D721Med (cell line): Measurements from ENCODE around the gene PRAF2.

Source experiments
- DNase-seq: peaks from one replicate; pipeline ENCODE4 v3.0.0; 2011; ENCODE audit warnings: low spot score; ENCODE audit not compliant: insufficient read length
- FAIRE-seq: peaks from 2 replicates; lab custom pipeline; 2011; peaks lifted over from hg19 to GRCh38; lab: Jason Lieb, UNC
- TF ChIP-seq, protein P1 (sequence below): IDR thresholded peaks from 2 replicates; pipeline ENCODE4 v1.5.1; 2012; ENCODE audit warnings: mild to moderate bottlenecking, control low read depth; ENCODE audit not compliant: insufficient read depth; ENCODE audit errors: missing control alignments

Gene PRAF2

GRCh38 chrX:49077941-49078340, 4.1 kb upstream of the PRAF2 start:
- FAIRE-seq, result no peak
- TF ChIP-seq, protein P1, sequence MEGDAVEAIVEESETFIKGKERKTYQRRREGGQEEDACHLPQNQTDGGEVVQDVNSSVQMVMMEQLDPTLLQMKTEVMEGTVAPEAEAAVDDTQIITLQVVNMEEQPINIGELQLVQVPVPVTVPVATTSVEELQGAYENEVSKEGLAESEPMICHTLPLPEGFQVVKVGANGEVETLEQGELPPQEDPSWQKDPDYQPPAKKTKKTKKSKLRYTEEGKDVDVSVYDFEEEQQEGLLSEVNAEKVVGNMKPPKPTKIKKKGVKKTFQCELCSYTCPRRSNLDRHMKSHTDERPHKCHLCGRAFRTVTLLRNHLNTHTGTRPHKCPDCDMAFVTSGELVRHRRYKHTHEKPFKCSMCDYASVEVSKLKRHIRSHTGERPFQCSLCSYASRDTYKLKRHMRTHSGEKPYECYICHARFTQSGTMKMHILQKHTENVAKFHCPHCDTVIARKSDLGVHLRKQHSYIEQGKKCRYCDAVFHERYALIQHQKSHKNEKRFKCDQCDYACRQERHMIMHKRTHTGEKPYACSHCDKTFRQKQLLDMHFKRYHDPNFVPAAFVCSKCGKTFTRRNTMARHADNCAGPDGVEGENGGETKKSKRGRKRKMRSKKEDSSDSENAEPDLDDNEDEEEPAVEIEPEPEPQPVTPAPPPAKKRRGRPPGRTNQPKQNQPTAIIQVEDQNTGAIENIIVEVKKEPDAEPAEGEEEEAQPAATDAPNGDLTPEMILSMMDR, result no peak
- no peak for DNase-seq

GRCh38 chrX:49075347-49075746, 1.5 kb upstream of the PRAF2 start:
- no peak for FAIRE-seq
- TF ChIP-seq, protein P1, result no peak
- no peak for DNase-seq

- no peak for DNase-seq
- FAIRE-seq, result no peak
- TF ChIP-seq, protein P1, result no peak
These were observed 1.1 kb downstream of the PRAF2 start for GRCh38 chrX:49072712-49073095.

- no peak for FAIRE-seq
- no peak for DNase-seq
- TF ChIP-seq, protein P1, result no peak
These were observed 1.7 kb downstream of the PRAF2 start for GRCh38 chrX:49071877-49072711.

DNA sequence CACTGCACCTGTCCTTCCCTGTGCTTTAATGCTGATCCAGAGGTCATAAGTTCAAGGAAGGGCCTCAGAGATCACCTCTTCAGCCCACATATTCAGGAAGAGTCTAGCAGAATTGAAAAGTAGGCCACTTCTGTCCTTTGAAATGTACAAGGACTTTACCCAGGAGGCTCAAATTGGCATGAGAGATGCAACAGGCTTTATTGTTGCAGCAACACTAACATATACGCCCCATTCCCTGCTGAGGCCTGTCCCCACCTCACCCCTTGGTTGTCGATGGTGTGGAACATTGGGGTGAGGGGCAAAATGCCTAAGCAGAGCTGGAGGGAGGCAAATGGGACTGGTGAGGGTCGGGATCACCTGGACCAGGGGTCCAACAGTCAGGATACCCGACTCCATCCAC, 2.8 kb downstream of the PRAF2 start:
- DNase-seq (no peak), FAIRE-seq (no peak)
- TF ChIP-seq, protein P1, result no peak

- FAIRE-seq, result no peak
- DNase-seq, result no peak
- TF ChIP-seq, protein P1, result no peak
These were observed 4.8 kb downstream of the PRAF2 start for GRCh38 chrX:49069038-49069437.
